Activated T-helper 2 cell treated with anti-CD3 and anti-CD28 coated beads, Interferon-gamma antibody, Interleukin-2, Interleukin-4, amounts not matched to agents 10 μg/mL and 5 μg/mL and 100 μg/mL, durations not matched to agents 14 hours and 24 hours and 36 hours (primary cell): Measurements from ENCODE around the gene GSTA3. TPM values are rescaled to one million over a fixed set of nuclear protein-coding genes. Genes with fewer than 3 reads are reported as not detected.
"Not testable (repeated sequence)": the region's sequence is repeated elsewhere in the genome, so short reads cannot be mapped to it uniquely, and the experiment has no call there.

Source experiments
- DNase-seq: peaks from one replicate; pipeline ENCODE4 v3.0.0; 2021; ENCODE audit warnings: low spot score
- H3K27ac Mint-ChIP-seq: one replicate; pipeline ENCODE4 v1.8.0; 2021; ENCODE audit warnings: mixed read lengths
- H3K27me3 Mint-ChIP-seq: one replicate; pipeline ENCODE4 v1.8.0; 2021; ENCODE audit warnings: low read depth, mixed read lengths
- H3K36me3 Mint-ChIP-seq: one replicate; pipeline ENCODE4 v1.8.0; 2021; ENCODE audit warnings: low read depth, mixed read lengths
- H3K4me1 Mint-ChIP-seq: one replicate; pipeline ENCODE4 v1.8.0; 2021; ENCODE audit warnings: low read depth, mixed read lengths
- H3K4me3 Mint-ChIP-seq: one replicate; pipeline ENCODE4 v1.8.0; 2021; ENCODE audit warnings: low read depth, mild to moderate bottlenecking, moderate library complexity, mixed read lengths
- H3K9me3 Mint-ChIP-seq: one replicate; pipeline ENCODE4 v1.8.0; 2021; ENCODE audit warnings: mixed read lengths
- intact Hi-C: fragments of 100-400 bp; cut with micrococcal nuclease; formaldehyde crosslinking; loops from one replicate; pipeline ENCODE4 v1.15.1; 2023
- total RNA-seq: library from RNA; stranded (reverse); gene quantifications from 2 replicates; pipeline ENCODE4 v1.2.3, GENCODE V29; 2022

Gene GSTA3
- total RNA-seq, 1 donor from 2014 or later, result not detected

GRCh38 chr6:52871621-52872020 is 37.9 kb downstream of the GSTA3 start:
- no peak overlapping the region for H3K4me3 Mint-ChIP-seq
- H3K27me3 Mint-ChIP-seq, result peaks cover 30% of the 10 kb centered on the region
- intact Hi-C loops, result no loop called here
- no peak for DNase-seq
- H3K27ac Mint-ChIP-seq, result no peak overlapping the region
- H3K36me3 Mint-ChIP-seq, result no peaks in the 10 kb centered on the region
- peaks cover 2% of the 10 kb centered on the region for H3K4me1 Mint-ChIP-seq
- H3K9me3 Mint-ChIP-seq, result no peaks in the 10 kb centered on the region

- H3K4me3 Mint-ChIP-seq, DNase-seq, intact Hi-C loops, H3K27ac Mint-ChIP-seq, H3K4me1 Mint-ChIP-seq, H3K9me3 Mint-ChIP-seq, H3K36me3 Mint-ChIP-seq: not testable (repeated sequence)
- H3K27me3 Mint-ChIP-seq, result peaks cover 24% of the 10 kb centered on the region
Observed at GRCh38 chr6:52870335-52871091, 39.0 kb downstream of the GSTA3 start.

- peaks cover 27% of the 10 kb centered on the region for H3K27me3 Mint-ChIP-seq
- intact Hi-C loops, H3K36me3 Mint-ChIP-seq, H3K4me3 Mint-ChIP-seq, H3K9me3 Mint-ChIP-seq, H3K27ac Mint-ChIP-seq, DNase-seq, H3K4me1 Mint-ChIP-seq: not testable (repeated sequence)
Observed at GRCh38 chr6:52868899-52869298, 40.6 kb downstream of the GSTA3 start.

GRCh38 chr6:52868240-52868639 is 41.3 kb downstream of the GSTA3 start:
- Mint-ChIP-seq H3K27ac (no peak overlapping the region), H3K27me3 (peaks cover 22% of the 10 kb centered on the region), H3K4me3 (no peak overlapping the region), H3K9me3 (no peaks in the 10 kb centered on the region), H3K36me3 (no peaks in the 10 kb centered on the region), H3K4me1 (no peaks in the 10 kb centered on the region)
- DNase-seq, result no peak
- intact Hi-C loops, result no loop called here

- intact Hi-C loops, H3K4me3 Mint-ChIP-seq, DNase-seq, H3K9me3 Mint-ChIP-seq, H3K36me3 Mint-ChIP-seq, H3K27ac Mint-ChIP-seq, H3K4me1 Mint-ChIP-seq: not testable (repeated sequence)
- H3K27me3 Mint-ChIP-seq, result peaks cover 17% of the 10 kb centered on the region
Observed at GRCh38 chr6:52861151-52861550, 48.3 kb downstream of the GSTA3 start.

GRCh38 chr6:52858416-52858815 is 51.1 kb downstream of the GSTA3 start:
- Mint-ChIP-seq H3K4me1 (no peaks in the 10 kb centered on the region), H3K36me3 (no peaks in the 10 kb centered on the region), H3K27me3 (peaks cover 31% of the 10 kb centered on the region), H3K27ac (no peak overlapping the region), H3K9me3 (no peaks in the 10 kb centered on the region), H3K4me3 (no peak overlapping the region)
- intact Hi-C loops, result no loop called here
- DNase-seq, result no peak

- H3K27me3 Mint-ChIP-seq, result peaks cover 41% of the 10 kb centered on the region
- H3K9me3 Mint-ChIP-seq, intact Hi-C loops, H3K27ac Mint-ChIP-seq, DNase-seq, H3K36me3 Mint-ChIP-seq, H3K4me3 Mint-ChIP-seq, H3K4me1 Mint-ChIP-seq: not testable (repeated sequence)
Observed at GRCh38 chr6:52856137-52856536, 53.4 kb downstream of the GSTA3 start.

- DNase-seq, result no peak
- Mint-ChIP-seq H3K27ac (no peak overlapping the region), H3K4me3 (no peak overlapping the region), H3K36me3 (no peaks in the 10 kb centered on the region), H3K27me3 (peaks cover 23% of the 10 kb centered on the region), H3K9me3 (no peaks in the 10 kb centered on the region), H3K4me1 (peaks cover 4% of the 10 kb centered on the region)
- intact Hi-C loops, result no loop called here
Observed at GRCh38 chr6:52849137-52849536, 60.4 kb downstream of the GSTA3 start.

Other genes starting within 250 kb of the GSTA3 start
- 17.0 and 18.9 TPM in 2 replicates for gene TMEM14A, start 238.6 kb downstream of the GSTA3 start, total RNA-seq
- gene GSTA2, start 146.2 kb downstream of the GSTA3 start, total RNA-seq, result not detected in 2 replicates
- gene GSTA1, start 105.9 kb downstream of the GSTA3 start, total RNA-seq, result not detected in 2 replicates
- not detected in 2 replicates for gene GSTA5, start 68.9 kb downstream of the GSTA3 start, total RNA-seq
- gene GSTA4, start 85.6 kb upstream of the GSTA3 start, total RNA-seq, result 69.7 and 70.2 TPM in 2 replicates
- 21.9 and 22.1 TPM in 2 replicates for gene CILK1, start 152.1 kb upstream of the GSTA3 start, total RNA-seq
- 70.7 and 79.2 TPM in 2 replicates for gene FBXO9, start 155.7 kb upstream of the GSTA3 start, total RNA-seq
- not detected in 2 replicates for gene GCM1, start 239.1 kb upstream of the GSTA3 start, total RNA-seq